OCI-LY7 (cell line): ENCODE data around the gene AURKAIP1. TPM values are rescaled to one million over a fixed set of nuclear protein-coding genes. Genes with fewer than 3 reads are reported as not detected.

Experiments used
- BruUV-seq: library from RNA; stranded (reverse); fragments of 400-500 nt; replicated peaks from 2 replicates; lab custom pipeline; 2021; lab: Mats Ljungman, UMichigan
- CTCF ChIA-PET: fragments of 300-600 bp; sonication (Branson Sonifier 250); formaldehyde crosslinking; loops from one replicate; lab custom pipeline; 2022; ENCODE audit warnings: antibody characterized with exemption; ENCODE audit not compliant: unreplicated experiment; lab: Charles Lee
- POLR2A ChIA-PET: fragments of 300-600 bp; sonication (Branson Sonifier 250); formaldehyde crosslinking; loops from one replicate; lab custom pipeline; 2022; ENCODE audit warnings: antibody characterized with exemption; lab: Charles Lee
- DNase-seq: peaks from one replicate; pipeline ENCODE4 v3.0.0-alpha.2; 2015; ENCODE audit warnings: low spot score
- H2AFZ ChIP-seq: fragments of 200-600 bp; sonication (generic), shearing (Covaris generic); 2 replicates; pipeline ENCODE4 v1.6.1; 2014; ENCODE audit warnings: mild to moderate bottlenecking, antibody characterized with exemption, low read length, moderate library complexity
- H3K27ac ChIP-seq: fragments of 200-600 bp; sonication (generic); 2 replicates; pipeline ENCODE4 v1.5.1; 2014; ENCODE audit warnings: mixed run types, low read depth, mild to moderate bottlenecking, moderate library complexity, low read length, inconsistent platforms; ENCODE audit not compliant: poor library complexity, severe bottlenecking
- H3K36me3 ChIP-seq: fragments of 200-600 bp; sonication (generic); 2 replicates; pipeline ENCODE4 v1.6.1; 2014; ENCODE audit warnings: mild to moderate bottlenecking, antibody characterized with exemption, low read length, moderate library complexity, mixed read lengths; ENCODE audit not compliant: insufficient read depth
- H3K4me1 ChIP-seq: fragments of 200-600 bp; sonication (generic); 2 replicates; pipeline ENCODE4 v1.5.1; 2014; ENCODE audit warnings: mild to moderate bottlenecking, low read length; ENCODE audit not compliant: insufficient read depth, poor library complexity, severe bottlenecking
- H3K4me2 ChIP-seq: fragments of 200-600 bp; sonication (generic); 2 replicates; pipeline ENCODE4 v1.6.1; 2014; ENCODE audit warnings: mild to moderate bottlenecking, low read length
- H3K4me3 ChIP-seq: fragments of 200-600 bp; sonication (generic); 2 replicates; pipeline ENCODE4 v1.5.1; 2014; ENCODE audit warnings: mild to moderate bottlenecking, low read depth, low read length; ENCODE audit not compliant: poor library complexity, severe bottlenecking
- H3K79me2 ChIP-seq: fragments of 200-600 bp; sonication (generic); 2 replicates; pipeline ENCODE4 v1.6.1; 2016; ENCODE audit warnings: low read depth, mild to moderate bottlenecking, low read length, moderate library complexity, mixed read lengths; ENCODE audit not compliant: insufficient read depth
- H3K9me2 ChIP-seq: fragments of 200-600 bp; sonication (generic); 2 replicates; pipeline ENCODE4 v1.6.1; 2016; ENCODE audit warnings: mild to moderate bottlenecking, low read length, mixed read lengths; ENCODE audit not compliant: insufficient read depth
- H3K9me3 ChIP-seq: fragments of 200-600 bp; sonication (generic); 2 replicates; pipeline ENCODE4 v1.6.1; 2014; ENCODE audit warnings: mild to moderate bottlenecking, mixed run types, low read length, mixed read lengths
- H4K20me1 ChIP-seq: fragments of 200-600 bp; sonication (generic); 2 replicates; pipeline ENCODE4 v1.6.1; 2014; ENCODE audit warnings: mild to moderate bottlenecking, antibody characterized with exemption, low read length, moderate library complexity, mixed read lengths; ENCODE audit not compliant: insufficient read depth
- EZH2phosphoT487 ChIP-seq: fragments of 200-600 bp; sonication (generic); IDR thresholded peaks from 2 replicates; pipeline ENCODE4 v1.6.1; 2018; ENCODE audit warnings: low read depth, borderline replicate concordance, mild to moderate bottlenecking, mixed run types, antibody characterized with exemption, low read length, moderate library complexity, mixed read lengths
- intact Hi-C: fragments of 100-400 bp; cut with micrococcal nuclease; formaldehyde crosslinking; loops from one replicate; pipeline ENCODE4 v1.10.0; 2022; ENCODE audit not compliant: unreplicated experiment
- total RNA-seq, 2 experiments: library from RNA; depleted of rRNA in 1 of 2; stranded (reverse); fragments of >200 nt in 1 of 2; shearing (Covaris generic) in 1 of 2; gene quantifications; 2 replicates each; pipeline ENCODE4 v1.2.3, GENCODE V29; 2014 to 2022
- TF ChIP-seq, protein P1 (sequence below): fragments of 200-600 bp; sonication (generic); conservative IDR thresholded peaks from 2 replicates; pipeline ENCODE4 v1.5.1; 2014; ENCODE audit warnings: mild to moderate bottlenecking, antibody characterized with exemption, low read length, moderate library complexity, mixed read lengths

Gene AURKAIP1
- total RNA-seq, 2 experiments from 2014 or later, result 163 to 172 TPM

DNA sequence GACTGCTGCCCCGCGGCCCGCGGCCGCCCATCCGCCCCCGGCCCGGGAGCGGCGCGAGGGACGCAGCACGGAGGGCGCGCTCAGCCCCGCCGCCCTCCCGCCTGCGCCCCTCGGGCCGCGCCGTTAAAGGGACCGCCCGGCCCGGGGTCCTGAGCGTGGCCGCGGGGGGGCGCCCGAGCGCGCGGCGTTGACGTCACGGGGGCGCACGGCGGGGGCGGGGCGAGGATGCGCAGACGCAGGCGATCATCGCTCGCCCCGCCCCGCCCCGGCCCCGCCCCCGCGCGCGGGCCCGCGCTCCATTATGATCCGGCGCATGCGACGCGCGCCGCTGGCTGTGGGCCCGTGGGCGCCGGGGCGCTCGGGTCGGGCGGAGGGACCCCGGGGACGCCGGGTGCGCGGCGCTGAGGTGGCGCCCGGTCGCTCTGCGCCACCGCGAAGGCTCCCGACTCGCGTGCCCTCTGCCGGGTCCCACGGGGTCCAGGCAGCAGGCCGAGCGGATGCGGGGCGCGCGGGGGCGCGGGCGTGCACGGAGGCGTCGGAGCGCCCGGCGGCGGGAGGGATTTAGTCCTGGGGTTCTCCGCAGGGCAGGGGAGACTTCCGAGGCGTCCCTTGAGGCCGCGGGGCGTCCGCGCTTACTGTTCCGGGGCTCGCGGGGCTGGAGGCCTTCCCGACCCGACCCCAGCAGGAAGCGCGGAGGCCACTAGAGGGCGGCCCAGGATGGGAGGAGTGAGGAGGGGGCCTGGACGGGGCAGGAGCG lies 25.6 kb downstream of the AURKAIP1 start, which contains the start of gene DVL1:
TSS of gene DVL1 (minus strand) at position 163 of the 757 bp plus-strand sequence. CDS start 353 bp downstream, outside the sequence.
- ChIA-PET CTCF (interaction anchor here (0.6 kb wide), 1 partner anchor 240 kb away, joined by 5 read pairs; no protein-coding TSS in a partner anchor), POLR2A (no interaction called here)
- peak within 1 kb of the TSS; percentile 64 for H3K27ac ChIP-seq
- peak within 1 kb of the TSS; percentile 78 for H3K4me3 ChIP-seq
- intact Hi-C loops, result loop anchor here (1.0 to 5.0 kb wide), 3 partner anchors 23 to 113 kb away; partner anchors contain the start of gene PUSL1
- H3K4me1 ChIP-seq, result peaks cover 31% of the 10 kb centered on the region
- peak; percentile 80 for DNase-seq
- H3K36me3 ChIP-seq, result no peaks in the 10 kb centered on the region
- no peaks in the 10 kb centered on the region for H3K9me2 ChIP-seq
- H3K4me2 ChIP-seq, result peak within 1 kb of the TSS; percentile 80
- no peaks in the 10 kb centered on the region for H3K9me3 ChIP-seq
- H3K79me2 ChIP-seq, result no peaks in the 10 kb centered on the region
- TF ChIP-seq, protein P1, sequence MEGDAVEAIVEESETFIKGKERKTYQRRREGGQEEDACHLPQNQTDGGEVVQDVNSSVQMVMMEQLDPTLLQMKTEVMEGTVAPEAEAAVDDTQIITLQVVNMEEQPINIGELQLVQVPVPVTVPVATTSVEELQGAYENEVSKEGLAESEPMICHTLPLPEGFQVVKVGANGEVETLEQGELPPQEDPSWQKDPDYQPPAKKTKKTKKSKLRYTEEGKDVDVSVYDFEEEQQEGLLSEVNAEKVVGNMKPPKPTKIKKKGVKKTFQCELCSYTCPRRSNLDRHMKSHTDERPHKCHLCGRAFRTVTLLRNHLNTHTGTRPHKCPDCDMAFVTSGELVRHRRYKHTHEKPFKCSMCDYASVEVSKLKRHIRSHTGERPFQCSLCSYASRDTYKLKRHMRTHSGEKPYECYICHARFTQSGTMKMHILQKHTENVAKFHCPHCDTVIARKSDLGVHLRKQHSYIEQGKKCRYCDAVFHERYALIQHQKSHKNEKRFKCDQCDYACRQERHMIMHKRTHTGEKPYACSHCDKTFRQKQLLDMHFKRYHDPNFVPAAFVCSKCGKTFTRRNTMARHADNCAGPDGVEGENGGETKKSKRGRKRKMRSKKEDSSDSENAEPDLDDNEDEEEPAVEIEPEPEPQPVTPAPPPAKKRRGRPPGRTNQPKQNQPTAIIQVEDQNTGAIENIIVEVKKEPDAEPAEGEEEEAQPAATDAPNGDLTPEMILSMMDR, result peak; percentile 60
- no peak for TF ChIP-seq EZH2phosphoT487
- no TSS peak for BruUV-seq
- 0 out of 2 replicates have a peak within 1 kb of the TSS, but pooled peaks have one; percentile 45 for H2AFZ ChIP-seq
- H4K20me1 ChIP-seq, result no peaks in the 10 kb centered on the region

DNA sequence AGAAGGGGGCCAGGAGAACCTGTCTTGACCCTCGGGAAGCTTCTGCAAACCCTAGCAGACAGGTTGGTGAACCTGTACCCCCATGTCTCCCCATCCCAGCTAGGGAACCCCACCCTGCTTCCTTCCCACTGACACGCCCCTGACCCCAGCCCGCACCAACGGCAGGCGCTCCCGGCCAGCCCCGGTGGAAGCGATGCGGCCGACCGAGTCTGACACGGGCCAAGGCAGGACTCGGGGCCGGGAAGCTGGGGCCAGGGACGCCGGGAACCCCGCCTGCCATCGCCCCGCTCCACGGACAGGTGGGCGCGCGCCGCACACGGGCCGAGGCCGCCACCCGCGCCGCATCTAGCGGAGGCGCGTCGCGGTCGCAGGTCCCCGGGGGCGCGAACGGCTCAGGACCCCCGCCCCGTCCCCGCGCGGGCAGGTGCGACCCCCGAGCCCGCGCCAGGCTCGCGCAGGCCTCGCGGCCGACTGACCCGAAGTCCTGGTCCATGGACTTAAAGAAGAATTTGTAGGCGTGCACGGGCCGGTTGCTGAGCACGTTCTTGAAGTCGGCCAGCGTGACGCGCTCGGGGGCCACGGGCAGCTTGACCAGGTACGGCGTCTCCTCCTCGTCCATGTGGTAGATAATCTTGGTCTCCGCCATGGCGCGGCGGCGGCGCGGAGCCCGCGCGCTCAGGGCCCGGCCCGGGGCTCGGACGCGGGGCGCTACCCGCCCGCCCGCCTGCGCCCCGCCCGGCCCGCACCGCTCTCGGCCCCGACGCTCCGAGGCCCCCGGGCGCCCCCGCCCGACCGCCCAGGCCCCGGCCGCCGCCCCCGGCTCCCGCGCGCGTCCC lies 26.4 kb downstream of the AURKAIP1 start:
- no peaks in the 10 kb centered on the region; the same call in 1 of the 2 replicates for H4K20me1 ChIP-seq
- H2AFZ ChIP-seq, result no peak overlapping the region
- no peak overlapping the region for H3K27ac ChIP-seq
- no peaks in the 10 kb centered on the region for H3K9me2 ChIP-seq
- H3K4me3 ChIP-seq, result peak overlapping the region; percentile 74
- no peaks in the 10 kb centered on the region for H3K79me2 ChIP-seq
- CTCF ChIA-PET, result interaction anchor here (0.6 kb wide), 1 partner anchor 240 kb away, joined by 5 read pairs; no protein-coding TSS in a partner anchor
- no TSS peak for BruUV-seq
- H3K4me1 ChIP-seq, result peaks cover 31% of the 10 kb centered on the region
- POLR2A ChIA-PET, result no interaction called here
- H3K36me3 ChIP-seq, result no peaks in the 10 kb centered on the region
- H3K9me3 ChIP-seq, result no peaks in the 10 kb centered on the region
- DNase-seq, result no peak
- intact Hi-C loops, result loop anchor here (1.0 to 5.0 kb wide), 3 partner anchors 24 to 114 kb away; partner anchors contain the start of gene PUSL1
- peak overlapping the region; percentile 80 for H3K4me2 ChIP-seq
- TF ChIP-seq, protein P1, result no peak
- TF ChIP-seq EZH2phosphoT487, result no peak
